Right ventricle myocardium superior (tissue), 1 donor: ENCODE results near the gene COX6B1. TPM values are rescaled to one million over a fixed set of nuclear protein-coding genes. Genes with fewer than 3 reads are reported as not detected.
"Not testable (repeated sequence)": the region's sequence is repeated elsewhere in the genome, so short reads cannot be mapped to it uniquely, and the experiment has no call there.

Source experiments
- ATAC-seq: fragments of 200-7000 bp; cut with Tn5 transposase; one replicate; pipeline ENCODE4 v1.9.1; 2020; ENCODE audit warnings: mild to moderate bottlenecking; ENCODE audit not compliant: poor library complexity
- DNase-seq: peaks from one replicate; pipeline ENCODE4 v3.0.0-alpha.2; 2020
- intact Hi-C: fragments of 100-400 bp; cut with DNase I; formaldehyde crosslinking; loops from one replicate; pipeline ENCODE4 v1.11.2; 2022
- total RNA-seq: library from RNA; stranded (reverse); fragmentation: NEBNext Ultra II Directional; extraction: Animal tissue kit (Norgen Biotek cat#: 25700); gene quantifications from one replicate; pipeline ENCODE4 v1.2.1, GENCODE V29; 2021
- donor health status: DM: no; HTN: yes; CAD: no; lungs with severe emphysema.

COX6B1 gene
- total RNA-seq, 1 donor from 2014 or later: 1,337 TPM

- intact Hi-C loops: no loop called here
- peak; percentile 97 for DNase-seq
- ATAC-seq: peak; percentile 100
Measured at GRCh38 chr19:35628565-35629331, 19.4 kb upstream of the COX6B1 start, which contains the start of gene RBM42. Gene RBM42 (plus strand): TSS chr19:35629036. CDS start chr19:35629154, 118 bp downstream.

GRCh38 chr19:35629332-35629633 is 18.8 kb upstream of the COX6B1 start:
- DNase-seq: no peak
- intact Hi-C loops: no loop called here
- no peak for ATAC-seq

GRCh38 chr19:35633727-35634440 is 14.2 kb upstream of the COX6B1 start:
- intact Hi-C loops: no loop called here
- no peak for ATAC-seq
- DNase-seq: no peak

GRCh38 chr19:35636651-35637050 is 11.5 kb upstream of the COX6B1 start:
- intact Hi-C loops: no loop called here
- ATAC-seq: no peak
- no peak for DNase-seq

GRCh38 chr19:35637165-35637564 is 11.0 kb upstream of the COX6B1 start:
- DNase-seq: no peak
- intact Hi-C loops: no loop called here
- ATAC-seq: no peak

- intact Hi-C loops: no loop called here
- no peak for DNase-seq
Measured at GRCh38 chr19:35639321-35639639, 8.8 kb upstream of the COX6B1 start.

GRCh38 chr19:35639863-35640262 is 8.3 kb upstream of the COX6B1 start:
- ATAC-seq: no peak
- no peak for DNase-seq
- intact Hi-C loops: no loop called here

More at GRCh38 chr19:35639321-35639639, 8.8 kb upstream of the COX6B1 start:
- ATAC-seq: no peak

- intact Hi-C loops: no loop called here
- no peak for DNase-seq
Measured at GRCh38 chr19:35641515-35642151, 6.5 kb upstream of the COX6B1 start, which contains the start of gene ETV2. Gene ETV2 (plus strand): TSS chr19:35641745. CDS start chr19:35642461, 716 bp downstream.

GRCh38 chr19:35642312-35642711 is 5.8 kb upstream of the COX6B1 start:
- no peak for ATAC-seq
- intact Hi-C loops: no loop called here
- no peak for DNase-seq

More at GRCh38 chr19:35641515-35642151, 6.5 kb upstream of the COX6B1 start, which contains the start of gene ETV2:
- ATAC-seq: no peak

GRCh38 chr19:35642798-35643254 is 5.3 kb upstream of the COX6B1 start:
- DNase-seq: no peak
- intact Hi-C loops: no loop called here
- no peak for ATAC-seq

GRCh38 chr19:35643255-35644205 is 4.6 kb upstream of the COX6B1 start:
- ATAC-seq: peak; percentile 70
- intact Hi-C loops: no loop called here
- peak; percentile 89 for DNase-seq

- ATAC-seq: peak; percentile 86
- DNase-seq: peak; percentile 98
- intact Hi-C loops: no loop called here
Measured at GRCh38 chr19:35644206-35644986, 3.7 kb upstream of the COX6B1 start.

- DNase-seq (peak; percentile 93), ATAC-seq (peak; percentile 61)
- intact Hi-C loops: no loop called here
Measured at GRCh38 chr19:35644987-35645679, 3.0 kb upstream of the COX6B1 start.

- no peak for DNase-seq
- intact Hi-C loops: no loop called here
- no peak for ATAC-seq
Measured at GRCh38 chr19:35645680-35646511, 2.2 kb upstream of the COX6B1 start.

- ATAC-seq (no peak), DNase-seq (no peak)
- intact Hi-C loops: no loop called here
Measured at GRCh38 chr19:35650581-35650980, 2.5 kb downstream of the COX6B1 start.

- ATAC-seq, DNase-seq, intact Hi-C loops: not testable (repeated sequence)
Measured at GRCh38 chr19:35654828-35655227, 6.7 kb downstream of the COX6B1 start.
